Adrenal gland (tissue), 12 donors: ENCODE results near the gene E2F6. TPM values are rescaled to one million over a fixed set of nuclear protein-coding genes. Genes with fewer than 3 reads are reported as not detected.

Experiments
- DNase-seq, 7 donors: peaks; one replicate each; pipeline ENCODE4 v3.0.0-alpha.2; 2019 to 2020
- H3K27ac ChIP-seq, 5 donors: fragments of 200-600 bp; sonication (generic) in 4 of 5; 1 replicate in 3 of 5; 2 replicates in 2 of 5; pipeline versions ENCODE4 v1.5.1 to v1.8.0; 2016 to 2020; ENCODE audit warnings: mild to moderate bottlenecking in 1 of 5
- H3K27me3 ChIP-seq: fragments of 200-600 bp; 2 replicates; pipeline ENCODE4 v1.8.0; 2021
- H3K36me3 ChIP-seq, 2 donors: fragments of 200-600 bp; replicated peaks in 1 of 2; 1 replicate in 1 of 2; 2 replicates in 1 of 2; pipeline versions ENCODE4 v1.5.1 to v1.8.0; 2018 to 2022
- H3K4me1 ChIP-seq, 2 donors: fragments of 200-600 bp; replicated peaks in 1 of 2; 1 replicate in 1 of 2; 2 replicates in 1 of 2; pipeline versions ENCODE4 v1.5.1 to v1.8.0; 2018 to 2021
- H3K4me3 ChIP-seq, 4 donors: fragments of 200-600 bp; sonication (generic) in 3 of 4; one replicate each; pipeline ENCODE4 v1.5.1; 2016 to 2018
- H3K9me3 ChIP-seq, 3 donors: fragments of 200-600 bp; sonication (generic) in 1 of 3; replicated peaks in 1 of 3; 1 replicate in 2 of 3; 2 replicates in 1 of 3; pipeline versions ENCODE4 v1.5.1 to v1.8.0; 2016 to 2021
- CTCF ChIP-seq, 6 experiments: fragments of 450-650 bp in 4 of 6; fragments of 200-600 bp in 2 of 6; sonication (generic) in 1 of 6; IDR thresholded peaks; 1 replicate in 5 of 6; 2 replicates in 1 of 6; pipeline versions ENCODE4 v1.5.1 to v1.8.0; 2016 to 2021; ENCODE audit warnings: antibody characterized with exemption in 6 of 6, mild to moderate bottlenecking in 2 of 6, moderate library complexity in 1 of 6
- POLR2A ChIP-seq, 2 donors: fragments of 450-650 bp; IDR thresholded peaks; one replicate each; pipeline ENCODE4 v1.6.1; 2017; ENCODE audit warnings: antibody characterized with exemption in 2 of 2, mild to moderate bottlenecking in 2 of 2, moderate library complexity in 1 of 2
- WGBS, 4 donors: extraction: QIAGEN DNeasy Blood & Tissue Kit in 2 of 4; methylation state at CpG; one replicate each; pipeline versions ENCODE4 v1.1.5 to v1.1.7; 2013 to 2017; 5-methylcytosine and 5-hydroxymethylcytosine counted together
- intact Hi-C, 2 donors: fragments of 100-400 bp; cut with DNase I; formaldehyde crosslinking; loops; one replicate each; pipeline versions ENCODE4 v1.14.1 to v1.15.0; 2022 to 2023
- polyA plus RNA-seq, 3 donors: library from polyadenylated mRNA; stranded (reverse); fragments of 200-250 nt in 2 of 3; fragments of 350-450 nt in 1 of 3; fragmentation: Illumina TruSeq in 1 of 3; extraction: RNeasy Lipid Tissue Mini Kit (QIAGEN cat#74804) in 1 of 3; gene quantifications; one replicate each; pipeline ENCODE4 v1.2.3, GENCODE V29; 2013 to 2014
- total RNA-seq, 9 donors: library from RNA; depleted of rRNA in 4 of 9; stranded (reverse); fragments of >200 nt in 4 of 9; fragments of 120-200 nt in 1 of 9; fragmentation: NEBNext Ultra II Directional in 1 of 9; extraction: Animal tissue kit (Norgen Biotek cat#: 25700) in 1 of 9; gene quantifications; one replicate each; pipeline versions ENCODE4 v1.1.0 to v1.2.4, GENCODE V29; 2013 to 2023
- donor health status: healthy with polysubstance abuse.
- donor health status: Bipolar disorder and iron deficiency.
- donor health status: DM: yes; HTN: yes; CAD: no.
- donor health status: DM: no; HTN: no; CAD: no.
- donor health status: DM: no; HTN: no; CAD: no.
- donor health status: DM: yes; HTN: yes; CAD: no.

E2F6 gene
- total and polyA plus RNA-seq, 12 donors: 8.0 to 38.8 (median 12.5) TPM

- WGBS, 4 donors: 75 to 87% (median 85%) methylated on average over 8 of the region's 8 CpGs
- no peak for DNase-seq
- Histone ChIP-seq H3K4me1 (no peaks in the 10 kb centered on the region), H3K27ac (no peak overlapping the region), H3K27me3 (no peaks in the 10 kb centered on the region), H3K9me3 (no peaks in the 10 kb centered on the region), H3K4me3 (no peak overlapping the region), H3K36me3 (no peaks in the 10 kb centered on the region)
- intact Hi-C loops: no loop called here
- no peak for TF ChIP-seq POLR2A (IDR thresholded peaks at IDR 0.05)
- no peak for TF ChIP-seq CTCF (IDR thresholded peaks at IDR 0.05)
These were observed 42.3 kb upstream of the E2F6 start for GRCh38 chr2:11508279-11508678.

GRCh38 chr2:11507517-11507916, 41.6 kb upstream of the E2F6 start:
- 69 to 82% (median 78%) methylated on average over 2 of the region's 2 CpGs for WGBS, 4 donors
- intact Hi-C loops: no loop called here
- H3K27me3 ChIP-seq: no peaks in the 10 kb centered on the region
- H3K4me1 ChIP-seq: no peaks in the 10 kb centered on the region
- DNase-seq: no peak
- no peaks in the 10 kb centered on the region for H3K9me3 ChIP-seq
- TF ChIP-seq POLR2A (IDR thresholded peaks at IDR 0.05) (no peak), CTCF (IDR thresholded peaks at IDR 0.05) (no peak)
- H3K36me3 ChIP-seq: no peaks in the 10 kb centered on the region
- no peak overlapping the region for H3K4me3 ChIP-seq
- H3K27ac ChIP-seq: no peak overlapping the region

GRCh38 chr2:11506611-11506969, 40.6 kb upstream of the E2F6 start:
- TF ChIP-seq CTCF (IDR thresholded peaks at IDR 0.05) (no peak), POLR2A (IDR thresholded peaks at IDR 0.05) (no peak)
- H3K27me3 ChIP-seq: no peaks in the 10 kb centered on the region
- no peak overlapping the region for H3K4me3 ChIP-seq
- WGBS, 4 donors: 56 to 76% (median 62%) methylated on average over 3 of the region's 3 CpGs
- no peak for DNase-seq
- H3K27ac ChIP-seq: no peak overlapping the region
- H3K36me3 ChIP-seq: no peaks in the 10 kb centered on the region
- H3K9me3 ChIP-seq: no peaks in the 10 kb centered on the region
- intact Hi-C loops: no loop called here
- no peaks in the 10 kb centered on the region for H3K4me1 ChIP-seq

- Histone ChIP-seq H3K36me3 (no peaks in the 10 kb centered on the region), H3K27ac (no peak overlapping the region), H3K4me1 (no peaks in the 10 kb centered on the region), H3K9me3 (no peaks in the 10 kb centered on the region), H3K4me3 (no peak overlapping the region), H3K27me3 (no peaks in the 10 kb centered on the region)
- intact Hi-C loops: no loop called here
- DNase-seq: no peak
- TF ChIP-seq POLR2A (IDR thresholded peaks at IDR 0.05): no peak
- no peak for TF ChIP-seq CTCF (IDR thresholded peaks at IDR 0.05)
- 70 to 87% (median 78%) methylated on average over 11 of the region's 11 CpGs for WGBS, 4 donors
These were observed 40.0 kb upstream of the E2F6 start for GRCh38 chr2:11505652-11506610.
